Astrocyte of the cerebellum (primary cell): Measurements from ENCODE around the gene BUB1B.

Experiments used
- DNase-seq: peaks from one replicate; pipeline ENCODE4 v3.0.0-alpha.2; 2011; ENCODE audit warnings: low read depth
- H3K4me3 ChIP-seq: 2 replicates; pipeline ENCODE4 v1.5.1; 2011; ENCODE audit warnings: mild to moderate bottlenecking, low read depth, low read length, moderate library complexity
- CTCF ChIP-seq: IDR thresholded peaks from 2 replicates; pipeline ENCODE4 v1.5.1; 2012; ENCODE audit warnings: low read length, low read depth, moderate library complexity, mild to moderate bottlenecking; ENCODE audit errors: missing control alignments
- in situ Hi-C: cut with HindIII; loops from 2 replicates; pipeline ENCODE4 v1.10.0; 2017; ENCODE audit warnings: low sequenced_read_pairs

The BUB1B gene

GRCh38 chr15:40267670-40268069, 106.8 kb downstream of the BUB1B start:
- TF ChIP-seq CTCF: no peak
- in situ Hi-C loops: no loop called here
- DNase-seq: no peak
- no peak overlapping the region for H3K4me3 ChIP-seq

GRCh38 chr15:40269604-40270003, 108.7 kb downstream of the BUB1B start:
- H3K4me3 ChIP-seq: no peak overlapping the region
- in situ Hi-C loops: loop anchor here (5.0 kb wide), 3 partner anchors 52 to 247 kb away; no protein-coding TSS in a partner anchor
- no peak for TF ChIP-seq CTCF
- no peak for DNase-seq

- DNase-seq: no peak
- no peak overlapping the region for H3K4me3 ChIP-seq
- in situ Hi-C loops: loop anchor here (5.0 kb wide), 3 partner anchors 53 to 248 kb away; no protein-coding TSS in a partner anchor
- no peak for TF ChIP-seq CTCF
These were observed 109.6 kb downstream of the BUB1B start for GRCh38 chr15:40270246-40270995.
